HG03571 (cell line): Measurements from ENCODE around the gene ADAR.
"Not testable (repeated sequence)": the region's sequence is repeated elsewhere in the genome, so short reads cannot be mapped to it uniquely, and the experiment has no call there.

Experiments used
- ATAC-seq: cut with Tn5 transposase; IDR thresholded peaks from one replicate; pipeline ENCODE4 v1.9.1; 2021; ENCODE audit not compliant: unreplicated experiment

The ADAR gene, protein sequence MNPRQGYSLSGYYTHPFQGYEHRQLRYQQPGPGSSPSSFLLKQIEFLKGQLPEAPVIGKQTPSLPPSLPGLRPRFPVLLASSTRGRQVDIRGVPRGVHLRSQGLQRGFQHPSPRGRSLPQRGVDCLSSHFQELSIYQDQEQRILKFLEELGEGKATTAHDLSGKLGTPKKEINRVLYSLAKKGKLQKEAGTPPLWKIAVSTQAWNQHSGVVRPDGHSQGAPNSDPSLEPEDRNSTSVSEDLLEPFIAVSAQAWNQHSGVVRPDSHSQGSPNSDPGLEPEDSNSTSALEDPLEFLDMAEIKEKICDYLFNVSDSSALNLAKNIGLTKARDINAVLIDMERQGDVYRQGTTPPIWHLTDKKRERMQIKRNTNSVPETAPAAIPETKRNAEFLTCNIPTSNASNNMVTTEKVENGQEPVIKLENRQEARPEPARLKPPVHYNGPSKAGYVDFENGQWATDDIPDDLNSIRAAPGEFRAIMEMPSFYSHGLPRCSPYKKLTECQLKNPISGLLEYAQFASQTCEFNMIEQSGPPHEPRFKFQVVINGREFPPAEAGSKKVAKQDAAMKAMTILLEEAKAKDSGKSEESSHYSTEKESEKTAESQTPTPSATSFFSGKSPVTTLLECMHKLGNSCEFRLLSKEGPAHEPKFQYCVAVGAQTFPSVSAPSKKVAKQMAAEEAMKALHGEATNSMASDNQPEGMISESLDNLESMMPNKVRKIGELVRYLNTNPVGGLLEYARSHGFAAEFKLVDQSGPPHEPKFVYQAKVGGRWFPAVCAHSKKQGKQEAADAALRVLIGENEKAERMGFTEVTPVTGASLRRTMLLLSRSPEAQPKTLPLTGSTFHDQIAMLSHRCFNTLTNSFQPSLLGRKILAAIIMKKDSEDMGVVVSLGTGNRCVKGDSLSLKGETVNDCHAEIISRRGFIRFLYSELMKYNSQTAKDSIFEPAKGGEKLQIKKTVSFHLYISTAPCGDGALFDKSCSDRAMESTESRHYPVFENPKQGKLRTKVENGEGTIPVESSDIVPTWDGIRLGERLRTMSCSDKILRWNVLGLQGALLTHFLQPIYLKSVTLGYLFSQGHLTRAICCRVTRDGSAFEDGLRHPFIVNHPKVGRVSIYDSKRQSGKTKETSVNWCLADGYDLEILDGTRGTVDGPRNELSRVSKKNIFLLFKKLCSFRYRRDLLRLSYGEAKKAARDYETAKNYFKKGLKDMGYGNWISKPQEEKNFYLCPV

GRCh38 chr1:154607609-154608396, at the start of gene ADAR:
Gene ADAR, minus strand, starts transcription at chr1:154608186. Its CDS starts 180 bp downstream, at chr1:154608006.
- ATAC-seq, result peak; percentile 56

DNA sequence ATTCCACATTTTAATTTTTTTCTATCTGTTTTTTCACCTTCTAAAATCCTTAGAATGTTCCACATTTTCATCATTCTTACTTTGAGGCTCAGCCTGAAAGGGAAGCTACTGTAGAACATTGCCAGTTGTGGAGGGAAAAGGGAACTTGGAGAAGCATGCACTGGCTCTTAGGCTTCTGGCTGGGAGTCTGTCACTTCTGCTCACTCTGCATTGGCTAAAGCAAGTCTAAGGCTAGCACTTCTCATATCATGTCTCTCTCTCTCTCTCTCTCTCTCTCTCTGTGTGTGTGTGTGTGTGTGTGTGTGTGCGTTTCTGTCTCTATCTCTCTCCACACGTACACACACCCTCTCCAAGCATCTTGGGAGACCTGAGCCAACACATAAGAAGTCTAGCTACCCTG, 49.6 kb upstream of the ADAR start:
- ATAC-seq, result no peak

- no peak for ATAC-seq
Observed at GRCh38 chr1:154652893-154653292, 44.9 kb upstream of the ADAR start.

- ATAC-seq, result not testable (repeated sequence)
Observed at GRCh38 chr1:154644724-154645123, 36.7 kb upstream of the ADAR start.

DNA sequence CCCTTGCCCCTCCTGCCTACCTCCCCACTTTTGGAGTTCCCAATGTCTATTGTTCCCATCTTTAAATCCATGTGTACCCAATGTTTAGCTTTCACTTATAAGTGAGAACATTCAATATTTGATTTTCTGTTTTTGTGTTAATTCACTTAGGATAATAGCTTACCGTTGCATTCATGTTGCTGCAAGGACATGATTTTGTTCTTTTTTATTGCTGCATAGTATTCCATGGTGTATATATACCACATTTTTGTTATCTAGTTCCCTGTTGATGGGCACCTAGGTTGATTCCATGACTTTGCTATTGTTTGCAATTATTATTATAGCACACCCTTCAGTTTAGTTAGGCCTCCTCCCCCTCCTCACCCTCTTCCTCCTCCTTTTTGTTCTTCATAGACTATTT, 33.5 kb upstream of the ADAR start:
- ATAC-seq, result no peak

- no peak for ATAC-seq
Observed at GRCh38 chr1:154639876-154640275, 31.9 kb upstream of the ADAR start.

- ATAC-seq, result no peak
Observed at GRCh38 chr1:154635171-154635570, 27.2 kb upstream of the ADAR start.

GRCh38 chr1:154629675-154630073, 21.7 kb upstream of the ADAR start:
- no peak for ATAC-seq

DNA sequence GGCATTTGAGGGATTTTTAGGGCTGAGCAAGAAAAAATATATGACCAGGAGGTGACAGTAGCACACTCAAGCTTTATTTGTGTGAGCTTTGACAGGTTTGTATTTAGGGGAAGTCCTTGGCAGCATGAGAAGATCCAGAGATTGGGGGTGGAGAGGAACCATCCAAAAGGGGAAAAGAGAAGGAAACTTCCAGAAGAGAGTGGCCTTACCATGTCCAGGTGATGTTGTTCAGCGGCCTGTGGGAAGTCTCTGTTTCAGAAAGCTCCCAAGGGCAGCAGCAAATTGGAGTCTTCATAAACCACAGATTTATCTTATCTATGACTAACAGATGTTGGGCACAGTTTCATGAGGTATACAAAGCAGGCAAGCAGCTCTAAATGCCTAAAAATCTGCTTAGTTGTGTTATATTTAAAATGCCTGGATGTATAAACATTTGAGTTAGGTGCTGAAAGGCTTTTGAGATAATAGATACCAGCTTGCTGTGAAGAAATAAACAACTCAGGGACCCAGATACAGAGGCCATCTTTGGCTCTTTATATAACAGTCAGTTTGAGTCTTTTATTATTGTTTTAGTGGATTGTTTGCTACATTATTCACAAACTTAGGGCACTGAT, 21.2 kb upstream of the ADAR start:
- ATAC-seq, result no peak

DNA sequence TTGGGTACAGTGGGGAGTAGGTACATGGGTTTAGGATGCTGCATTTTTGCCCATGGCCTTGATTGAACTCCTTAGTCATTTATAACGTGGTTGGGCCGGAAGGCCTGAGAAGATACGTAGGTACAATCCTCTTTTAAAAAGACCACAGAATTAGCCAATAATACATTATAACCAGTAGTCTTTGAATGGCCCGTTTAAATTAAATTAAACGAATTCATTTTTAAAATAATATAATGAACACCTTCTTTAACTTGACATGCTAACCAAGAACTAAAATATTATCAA, 20.1 kb upstream of the ADAR start:
- no peak for ATAC-seq

GRCh38 chr1:154627257-154628120, 19.5 kb upstream of the ADAR start:
- no peak for ATAC-seq

DNA sequence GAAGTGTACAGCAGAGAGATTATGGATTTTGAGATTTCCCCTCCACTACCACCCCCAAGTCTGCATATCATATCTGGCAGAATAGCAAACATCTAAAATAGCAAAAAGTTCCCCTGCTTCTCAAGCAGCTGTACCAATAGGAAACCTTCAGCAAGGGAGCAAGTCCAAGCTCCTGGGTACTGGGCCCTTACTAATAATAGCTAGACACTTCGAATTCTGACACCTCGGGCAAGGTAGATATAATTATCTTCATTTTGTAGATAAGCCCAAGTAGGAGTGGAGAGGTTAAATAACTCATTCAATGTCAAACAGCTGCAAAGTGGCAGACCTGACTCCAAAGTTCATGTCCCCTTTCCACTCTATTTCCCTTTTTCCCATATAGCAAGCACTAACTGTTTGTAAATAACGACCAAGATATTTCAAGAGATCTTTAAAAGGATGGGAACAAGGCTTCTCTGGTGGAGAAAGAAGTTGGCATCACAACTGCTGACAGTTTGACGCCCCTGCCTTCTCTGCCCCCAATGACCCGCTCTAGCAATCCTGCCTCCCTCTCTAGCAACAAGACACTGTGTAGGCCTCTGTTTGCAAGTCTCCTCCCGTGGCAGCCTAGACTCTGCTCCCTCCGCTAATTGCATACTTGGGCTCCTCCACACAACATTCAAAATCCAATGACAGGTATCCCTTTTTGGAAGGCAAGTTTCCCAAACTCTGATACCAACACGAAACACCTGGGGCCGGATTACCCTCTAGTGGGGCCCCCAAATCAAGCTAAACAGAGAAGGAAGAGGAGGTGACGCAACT, 18.7 kb upstream of the ADAR start:
- no peak for ATAC-seq

- no peak for ATAC-seq
Observed at GRCh38 chr1:154624746-154625643, 17.0 kb upstream of the ADAR start.

GRCh38 chr1:154623358-154623757, 15.4 kb upstream of the ADAR start:
- ATAC-seq, result no peak

DNA sequence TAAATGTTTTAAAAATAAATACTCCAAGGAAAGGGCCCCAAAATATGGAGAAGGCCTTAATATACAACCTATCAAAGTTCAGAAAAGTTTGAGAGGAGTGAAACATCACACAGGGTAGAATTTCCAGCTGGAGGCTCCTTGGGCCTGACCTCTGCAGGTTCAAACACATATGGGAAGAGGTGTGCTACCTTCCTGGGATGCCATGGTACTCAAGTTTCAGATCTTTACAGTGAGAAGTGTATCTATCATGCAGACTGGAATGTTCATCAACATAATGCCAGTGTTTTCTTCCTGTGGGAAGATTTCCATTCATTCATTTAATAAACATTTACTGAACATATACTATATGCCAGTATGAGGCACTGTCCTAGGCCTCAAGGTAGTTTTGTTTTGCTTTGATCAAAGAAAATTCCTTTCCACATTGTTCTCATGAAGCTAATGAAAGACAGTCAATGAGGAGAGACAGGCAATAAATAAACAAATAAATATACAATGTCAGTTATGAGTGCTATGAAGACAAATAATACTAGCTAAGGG, 14.6 kb upstream of the ADAR start:
- ATAC-seq, result no peak

- no peak for ATAC-seq
Observed at GRCh38 chr1:154621875-154622274, 13.9 kb upstream of the ADAR start.

DNA sequence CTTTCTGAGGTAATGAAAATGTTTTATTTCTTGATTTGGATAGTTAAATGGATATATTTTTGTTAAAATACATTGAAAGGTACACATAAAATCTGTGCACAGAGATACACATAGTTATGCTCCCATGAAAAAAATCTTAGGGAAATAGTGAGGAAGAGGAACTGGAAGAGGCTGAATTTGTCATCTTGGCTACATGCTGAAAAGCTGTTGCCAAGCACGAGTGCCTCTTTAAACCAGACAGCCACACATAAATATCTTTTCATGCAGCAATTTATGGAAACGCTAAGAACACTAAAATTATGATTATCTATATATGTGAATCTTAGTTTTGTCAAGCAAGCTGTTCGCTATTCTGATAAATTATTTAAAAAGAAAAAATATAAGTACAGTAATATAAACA, 12.8 kb upstream of the ADAR start:
- ATAC-seq, result no peak
